ENCODE results near the gene RAP1A. TPM values are rescaled to one million over a fixed set of nuclear protein-coding genes. Genes with fewer than 3 reads are reported as not detected.

The RAP1A gene
- polyA plus RNA-seq, 1 of the 3 experiments (the other 2 are of a cell fraction), result 17.7 TPM

- TF ChIP-seq MXI1 (IDR thresholded peaks at IDR 0.05; ENCODE audit: low read depth, low read length) (no peak), JUND (IDR thresholded peaks at IDR 0.05) (no peak), GATA2 (CRISPR knock-in tag; IDR thresholded peaks at IDR 0.05) (no peak), GABPA (IDR thresholded peaks at IDR 0.05; ENCODE audit: low read depth) (no peak), MAX (IDR thresholded peaks at IDR 0.05; ENCODE audit: low read depth) (no peak), TAF1 (IDR thresholded peaks at IDR 0.05; ENCODE audit: borderline replicate concordance, low read depth, low read length) (no peak), ELF1 (IDR thresholded peaks at IDR 0.05) (no peak), TEAD4 (IDR thresholded peaks at IDR 0.05; ENCODE audit: borderline replicate concordance, insufficient read depth) (no peak), FOXJ3 (CRISPR knock-in tag; IDR thresholded peaks at IDR 0.05) (no peak), CTCF (IDR thresholded peaks at IDR 0.05) (no peak), USF1 (IDR thresholded peaks at IDR 0.05; ENCODE audit: borderline replicate concordance, low read depth) (no peak), MEF2A (IDR thresholded peaks at IDR 0.05; ENCODE audit: borderline replicate concordance, low read depth) (no peak), RXRA (IDR thresholded peaks at IDR 0.05; ENCODE audit: borderline replicate concordance, low read depth) (no peak), EP300 (IDR thresholded peaks at IDR 0.05; ENCODE audit: borderline replicate concordance in 1 of 2, low read depth in 1 of 2, low read length in 1 of 2) (no peak), TCF12 (IDR thresholded peaks at IDR 0.05) (no peak)
- WGBS (ENCODE audit: low lambda C conversion rate), result 93% methylated on average over 5 of the region's 5 CpGs
- Histone ChIP-seq H3K79me2 (ENCODE audit: insufficient read depth) (peaks cover 73% of the 10 kb centered on the region), H2AFZ (ENCODE audit: low read depth) (no peak overlapping the region), H3K4me2 (no peak overlapping the region), H3K27me3 (ENCODE audit: insufficient read depth) (no peaks in the 10 kb centered on the region), H3K36me3 (replicated peaks in 1 of 2; ENCODE audit: control insufficient read depth in 1 of 2, insufficient read depth in 2 of 2, low read length in 1 of 2) (no peaks in the 10 kb centered on the region), H3K4me3 (ENCODE audit: low read depth in 2 of 2, low read length in 1 of 2) (no peak overlapping the region), H3F3A (replicated peaks; ENCODE audit: insufficient read depth) (peaks cover 4% of the 10 kb centered on the region), H3K9ac (no peak overlapping the region), H3K9me3 (no peaks in the 10 kb centered on the region), H3K27ac (ENCODE audit: low read depth in 2 of 2, low read length in 1 of 2) (no peak overlapping the region), H3K9me2 (no peaks in the 10 kb centered on the region), H3K4me1 (ENCODE audit: control insufficient read depth in 1 of 2, insufficient read depth in 2 of 2, low read depth in 1 of 2, low read length in 1 of 2) (no peaks in the 10 kb centered on the region), H4K20me1 (ENCODE audit: insufficient read depth) (no peaks in the 10 kb centered on the region; the same call in 1 of the 2 replicates)
- CTCF ChIA-PET, result interaction anchor here (0.6 to 1.4 kb wide), 5 partner anchors 9 to 691 kb away, joined by 3 to 8 read pairs (median 3); no protein-coding TSS in a partner anchor
- DNase-seq, result no peak
- POLR2A ChIA-PET, result no interaction called here
Observed at GRCh38 chr1:111658622-111659021, 39.0 kb downstream of the RAP1A start.
